RWPE1 (cell line): ENCODE data around the gene RCL1.

Source experiments
- CTCF ChIA-PET: fragments of 350-600 bp; sonication (Branson Sonifier 250); formaldehyde crosslinking; extraction: SDS; loops from one replicate; lab custom pipeline; 2021; lab: Yijun Ruan, JAX
- POLR2A ChIA-PET: fragments of 400-600 bp; formaldehyde crosslinking; extraction: SDS; loops from one replicate; lab custom pipeline; 2020; ENCODE audit warnings: antibody characterized with exemption; ENCODE audit not compliant: low non-redundant PET; lab: Yijun Ruan, JAX
- DNase-seq: peaks from one replicate; pipeline ENCODE4 v3.0.0; 2012; ENCODE audit warnings: low spot score
- H3K27ac ChIP-seq: fragments of 450-650 bp; 2 replicates; pipeline ENCODE4 v1.5.1; 2017
- TF ChIP-seq, protein P1 (sequence below): fragments of 450-650 bp; conservative IDR thresholded peaks from 2 replicates; pipeline ENCODE4 v1.5.1; 2017; ENCODE audit warnings: low read depth, mild to moderate bottlenecking

The RCL1 gene

GRCh38 chr9:4821133-4821532, 28.4 kb downstream of the RCL1 start:
- TF ChIP-seq, protein P1, sequence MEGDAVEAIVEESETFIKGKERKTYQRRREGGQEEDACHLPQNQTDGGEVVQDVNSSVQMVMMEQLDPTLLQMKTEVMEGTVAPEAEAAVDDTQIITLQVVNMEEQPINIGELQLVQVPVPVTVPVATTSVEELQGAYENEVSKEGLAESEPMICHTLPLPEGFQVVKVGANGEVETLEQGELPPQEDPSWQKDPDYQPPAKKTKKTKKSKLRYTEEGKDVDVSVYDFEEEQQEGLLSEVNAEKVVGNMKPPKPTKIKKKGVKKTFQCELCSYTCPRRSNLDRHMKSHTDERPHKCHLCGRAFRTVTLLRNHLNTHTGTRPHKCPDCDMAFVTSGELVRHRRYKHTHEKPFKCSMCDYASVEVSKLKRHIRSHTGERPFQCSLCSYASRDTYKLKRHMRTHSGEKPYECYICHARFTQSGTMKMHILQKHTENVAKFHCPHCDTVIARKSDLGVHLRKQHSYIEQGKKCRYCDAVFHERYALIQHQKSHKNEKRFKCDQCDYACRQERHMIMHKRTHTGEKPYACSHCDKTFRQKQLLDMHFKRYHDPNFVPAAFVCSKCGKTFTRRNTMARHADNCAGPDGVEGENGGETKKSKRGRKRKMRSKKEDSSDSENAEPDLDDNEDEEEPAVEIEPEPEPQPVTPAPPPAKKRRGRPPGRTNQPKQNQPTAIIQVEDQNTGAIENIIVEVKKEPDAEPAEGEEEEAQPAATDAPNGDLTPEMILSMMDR, result no peak
- ChIA-PET POLR2A (no interaction called here), CTCF (no interaction called here)
- no peak overlapping the region for H3K27ac ChIP-seq
- DNase-seq, result no peak

GRCh38 chr9:4822057-4822456, 29.3 kb downstream of the RCL1 start:
- DNase-seq, result no peak
- TF ChIP-seq, protein P1, result no peak
- ChIA-PET CTCF (interaction anchor here (0.6 kb wide), 1 partner anchor 9 kb away, joined by 3 read pairs; no protein-coding TSS in a partner anchor), POLR2A (no interaction called here)
- no peak overlapping the region for H3K27ac ChIP-seq

- no peak for DNase-seq
- no peak overlapping the region for H3K27ac ChIP-seq
- POLR2A ChIA-PET, result no interaction called here
- TF ChIP-seq, protein P1, result no peak
- CTCF ChIA-PET, result interaction anchor here (0.7 kb wide), 1 partner anchor 9 kb away, joined by 3 read pairs; no protein-coding TSS in a partner anchor
Measured at GRCh38 chr9:4826417-4827166, 33.8 kb downstream of the RCL1 start.

GRCh38 chr9:4827224-4827623, 34.5 kb downstream of the RCL1 start:
- POLR2A ChIA-PET, result no interaction called here
- no peak overlapping the region for H3K27ac ChIP-seq
- TF ChIP-seq, protein P1, result no peak
- DNase-seq, result no peak
- CTCF ChIA-PET, result no interaction called here

DNA sequence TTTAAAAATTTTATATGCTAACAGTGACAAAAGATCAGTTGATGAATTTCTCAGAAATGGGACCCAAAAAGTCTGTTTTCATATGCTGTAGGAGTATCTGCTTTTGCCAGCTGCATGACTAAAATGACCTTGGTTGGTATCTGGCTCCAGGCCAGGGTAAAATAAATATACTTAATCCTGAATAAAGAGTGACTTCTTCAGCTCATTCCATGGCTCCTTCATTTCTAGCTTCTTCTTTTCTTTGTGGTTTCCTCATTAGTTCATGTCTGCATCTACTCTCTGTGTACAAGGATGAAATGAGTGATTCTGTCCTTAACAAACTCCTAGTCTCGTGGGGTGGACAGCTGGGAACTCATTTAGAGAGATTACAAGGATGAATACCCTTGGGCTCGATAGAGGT, 36.0 kb downstream of the RCL1 start:
- ChIA-PET CTCF (no interaction called here), POLR2A (no interaction called here)
- DNase-seq, result no peak
- H3K27ac ChIP-seq, result no peak overlapping the region
- TF ChIP-seq, protein P1, result no peak

GRCh38 chr9:4829969-4830368, 37.2 kb downstream of the RCL1 start:
- ChIA-PET POLR2A (no interaction called here), CTCF (interaction anchor here (0.7 kb wide), 1 partner anchor 1426 kb away, joined by 3 read pairs; no protein-coding TSS in a partner anchor)
- no peak for DNase-seq

More at GRCh38 chr9:4829969-4830368, 37.2 kb downstream of the RCL1 start:
- H3K27ac ChIP-seq, result no peak overlapping the region
- TF ChIP-seq, protein P1, result no peak
